K562 (cell line): ENCODE measurements around the gene SORCS2.

Experiments
- ARNT ChIP-seq, 2 experiments: fragments of 450-650 bp; IDR thresholded peaks; 2 replicates each; pipeline ENCODE4 v1.6.1; 2016; ENCODE audit warnings: mild to moderate bottlenecking in 1 of 2
- CTCF ChIP-seq, 3 experiments: IDR thresholded peaks in 2 of 3; conservative IDR thresholded peaks in 1 of 3; 2 replicates each; pipeline ENCODE4 v1.5.1; 2011 to 2012; ENCODE audit warnings: low read length in 3 of 3, mild to moderate bottlenecking in 3 of 3, control low read depth in 2 of 3, improper control_type of control experiment in 1 of 3, inconsistent platforms in 1 of 3, low read depth in 1 of 3, mixed read lengths in 1 of 3, moderate library complexity in 1 of 3; ENCODE audit not compliant: insufficient read depth in 2 of 3
- EP400 ChIP-seq: fragments of 450-650 bp; IDR thresholded peaks from 2 replicates; pipeline ENCODE4 v1.6.1; 2017; ENCODE audit warnings: antibody characterized with exemption, mild to moderate bottlenecking, moderate library complexity
- EZH2 ChIP-seq: IDR thresholded peaks from 2 replicates; pipeline ENCODE4 v1.6.1; 2012; ENCODE audit warnings: low read depth, mild to moderate bottlenecking, inconsistent platforms, low read length, borderline replicate concordance
- LEF1 ChIP-seq: fragments of 450-650 bp; IDR thresholded peaks from 2 replicates; pipeline ENCODE4 v1.6.1; 2016; ENCODE audit warnings: mild to moderate bottlenecking
- NR2C2 ChIP-seq, 2 experiments: fragments of 200-800 bp in 1 of 2; sonication (Bioruptor generic) in 1 of 2; sonication (generic) in 1 of 2; formaldehyde crosslinking in 1 of 2; IDR thresholded peaks; 2 replicates each; pipeline versions ENCODE4 v1.6.1 to v1.8.0; 2016 to 2022; ENCODE audit warnings: mild to moderate bottlenecking in 1 of 2, missing compliant biosample characterization in 1 of 2, missing genetic modification characterization in 1 of 2, missing genetic modification reagents in 1 of 2

GRCh38 chr4:7261536-7261935, 69.2 kb downstream of the SORCS2 start:
- TF ChIP-seq ARNT (IDR thresholded peaks at IDR 0.05) (no peak), CTCF (IDR thresholded peaks at IDR 0.05 in 2 of 3, conservative IDR thresholded peaks at IDR 0.05 in 1 of 3; ENCODE audit: insufficient read depth in 2 of 3, low read depth in 1 of 3, low read length in 3 of 3) (no peak), LEF1 (no peak), NR2C2 (CRISPR knock-in tag; IDR thresholded peaks at IDR 0.05) (no peak), NR2C2 (tag; IDR thresholded peaks at IDR 0.05) (no peak), EP400 (no peak), EZH2 (no peak)
